Stimulated activated CD8-positive, alpha-beta memory T cell treated with anti-CD3 and anti-CD28 coated beads, Interleukin-15, amount 100 ng/mL, for 24 hours (primary cell): ENCODE data around the gene FCSK.

Experiments used
- DNase-seq: peaks from one replicate; pipeline ENCODE4 v3.0.0-alpha.2; 2020; ENCODE audit warnings: low read depth

FCSK gene

DNA sequence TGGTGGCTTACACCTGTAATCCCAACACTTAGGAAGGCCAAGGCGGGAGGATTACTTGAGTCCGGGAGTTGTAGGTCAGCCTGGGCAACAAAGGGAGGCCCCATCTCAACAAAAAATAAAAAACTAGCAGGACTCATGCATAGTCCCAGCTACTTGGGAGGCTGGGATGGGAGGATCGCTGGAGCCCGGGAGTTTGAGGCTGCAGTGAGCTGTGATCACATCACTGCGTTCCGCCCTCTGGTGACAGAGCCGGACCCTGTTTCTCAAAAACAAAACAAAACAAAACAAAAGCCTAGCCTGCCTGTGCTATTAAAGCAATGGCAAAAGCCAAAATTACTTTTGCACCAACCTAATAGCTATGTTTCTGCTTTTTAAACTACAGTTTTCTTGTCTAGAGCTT lies 1.5 kb downstream of the FCSK start:
- no peak for DNase-seq

GRCh38 chr16:70457446-70458166 lies 3.2 kb downstream of the FCSK start:
- no peak for DNase-seq

DNA sequence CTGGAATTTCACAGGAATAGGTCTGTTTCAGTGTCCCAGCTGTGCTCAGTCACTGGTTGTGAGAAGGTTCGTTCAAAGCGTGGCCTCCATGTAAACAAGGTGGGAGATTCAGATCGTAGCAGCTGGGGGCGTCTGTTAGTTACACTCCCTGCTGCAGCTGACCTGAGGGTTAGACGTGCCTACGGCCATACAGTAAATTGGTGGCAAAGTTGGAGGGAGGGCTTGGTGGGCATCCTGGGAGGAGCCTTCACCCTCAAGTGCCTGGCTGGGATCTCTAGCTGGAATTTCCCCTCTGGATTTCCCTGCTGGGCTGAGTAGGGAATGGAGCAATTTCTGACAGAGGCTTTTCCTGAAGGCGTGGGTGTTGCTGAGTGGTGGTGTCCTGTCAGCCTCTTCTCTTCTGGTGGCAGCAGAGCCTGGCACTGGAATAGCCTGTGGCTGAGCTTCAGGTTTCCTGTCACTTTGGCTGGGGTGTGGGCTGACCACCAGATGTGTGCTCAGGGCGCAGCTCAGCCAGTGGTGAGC lies 6.4 kb downstream of the FCSK start:
- no peak for DNase-seq

DNA sequence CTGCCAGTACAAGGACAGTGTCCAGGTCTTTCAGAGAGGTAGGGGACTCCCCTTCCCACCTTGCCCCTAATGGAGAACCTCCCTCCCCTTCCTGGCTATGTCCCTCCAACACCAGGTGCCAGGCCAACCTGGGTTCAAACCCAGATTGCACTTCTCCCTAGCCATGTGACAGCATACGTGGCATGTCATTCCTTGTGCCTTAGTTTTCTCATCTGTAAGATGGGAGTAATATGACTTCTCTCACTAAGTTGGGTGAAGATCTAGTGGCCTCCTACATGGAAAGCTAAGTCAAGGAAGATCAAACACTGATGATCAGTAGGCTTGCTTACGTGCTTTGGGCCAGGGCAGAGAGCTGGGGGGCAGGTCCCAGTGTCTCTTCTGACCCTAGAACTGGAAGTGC lies 8.8 kb downstream of the FCSK start:
- DNase-seq, result no peak

DNA sequence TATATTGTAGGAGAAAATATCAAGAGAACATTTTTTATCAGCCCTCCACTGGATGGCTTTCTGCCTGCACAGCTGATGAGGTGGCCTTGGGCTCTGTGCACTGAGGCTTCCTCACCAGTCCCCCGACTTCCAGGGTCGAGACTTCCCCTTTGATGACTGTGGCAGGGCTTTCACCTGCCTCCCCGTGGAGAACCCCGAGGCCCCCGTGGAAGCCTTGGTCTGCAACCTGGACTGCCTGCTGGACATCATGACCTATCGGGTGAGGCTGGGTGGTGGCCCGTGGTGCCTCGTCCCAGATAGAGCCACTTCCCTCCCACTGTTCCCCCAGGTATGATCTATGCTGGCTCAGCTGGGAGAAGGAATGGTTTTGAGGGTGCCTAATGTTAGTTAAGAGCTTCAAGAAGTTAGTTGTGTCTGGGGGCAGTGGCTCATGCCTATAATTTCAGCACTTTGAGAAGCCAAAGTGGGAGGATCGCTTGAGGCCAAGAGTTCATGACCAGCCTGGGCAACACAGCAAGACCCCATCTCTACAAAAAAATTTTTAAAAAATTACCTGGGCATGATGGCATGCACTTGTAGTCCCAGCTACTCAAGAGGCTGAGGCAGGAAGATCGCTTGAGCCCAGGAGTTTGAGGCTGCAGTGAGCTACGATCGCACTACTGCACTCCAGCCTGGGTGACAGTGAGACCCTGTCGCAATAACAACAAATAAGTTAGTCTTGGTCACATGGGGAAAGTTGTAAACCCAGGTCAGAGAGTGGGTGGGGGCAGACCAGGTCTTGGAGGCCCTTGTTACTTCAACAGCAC lies 11.8 kb downstream of the FCSK start:
- DNase-seq, result no peak

GRCh38 chr16:70466805-70467076 lies 12.3 kb downstream of the FCSK start:
- no peak for DNase-seq

- no peak for DNase-seq
Observed at GRCh38 chr16:70467113-70467512, 12.7 kb downstream of the FCSK start.

DNA sequence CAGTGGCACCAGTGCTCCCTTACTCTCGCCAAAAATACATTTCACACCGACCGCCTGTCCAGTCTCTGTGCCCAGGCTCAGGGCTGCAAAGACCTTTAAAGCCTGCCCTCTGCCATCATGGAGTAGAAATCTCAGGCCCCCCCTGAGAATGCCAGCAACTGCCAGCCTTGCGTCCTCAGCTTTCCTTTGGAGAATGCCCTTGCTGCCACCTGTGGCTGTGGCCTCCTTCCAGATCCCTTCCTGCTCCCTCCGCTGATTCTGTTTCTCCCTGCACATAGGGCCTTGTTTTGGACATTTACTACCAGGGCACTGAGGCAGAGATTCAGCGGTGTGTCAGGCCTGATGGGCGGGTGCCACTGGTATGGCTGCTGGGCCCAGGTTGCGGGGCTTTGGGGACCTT lies 13.2 kb downstream of the FCSK start:
- DNase-seq, result no peak

DNA sequence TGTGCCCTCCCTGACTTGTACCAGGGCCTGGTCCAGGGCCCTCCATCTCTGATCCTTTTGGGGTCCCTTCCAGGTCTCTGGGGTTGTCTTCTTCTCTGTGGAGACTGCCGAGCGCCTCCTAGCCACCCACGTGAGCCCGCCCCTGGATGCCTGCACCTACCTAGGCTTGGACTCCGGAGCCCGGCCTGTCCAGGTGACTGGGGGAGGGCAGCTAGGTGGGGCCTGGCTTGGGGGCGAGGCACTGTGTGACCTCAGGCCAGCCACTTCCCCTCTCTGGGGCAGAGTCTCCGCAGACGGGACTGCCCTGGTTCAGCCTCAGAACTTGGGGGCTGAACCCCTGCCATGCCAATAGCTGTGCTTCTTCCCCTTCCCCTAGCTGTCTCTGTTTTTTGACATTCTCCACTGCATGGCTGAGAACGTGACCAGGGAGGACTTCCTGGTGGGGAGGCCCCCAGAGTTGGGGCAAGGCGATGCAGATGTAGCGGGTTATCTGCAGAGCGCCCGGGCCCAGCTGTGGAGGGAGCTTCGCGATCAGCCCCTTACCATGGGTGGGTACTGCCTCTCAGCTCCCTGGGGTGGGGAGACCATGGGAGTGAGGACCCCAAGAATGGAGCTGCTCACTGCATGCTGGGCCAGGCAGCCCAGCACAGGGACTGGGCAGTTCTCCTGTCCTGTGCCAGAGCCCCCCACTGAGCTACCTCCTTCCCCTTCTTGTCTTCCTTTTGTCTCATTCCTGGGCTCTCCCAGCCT lies 14.6 kb downstream of the FCSK start:
- DNase-seq, result no peak

DNA sequence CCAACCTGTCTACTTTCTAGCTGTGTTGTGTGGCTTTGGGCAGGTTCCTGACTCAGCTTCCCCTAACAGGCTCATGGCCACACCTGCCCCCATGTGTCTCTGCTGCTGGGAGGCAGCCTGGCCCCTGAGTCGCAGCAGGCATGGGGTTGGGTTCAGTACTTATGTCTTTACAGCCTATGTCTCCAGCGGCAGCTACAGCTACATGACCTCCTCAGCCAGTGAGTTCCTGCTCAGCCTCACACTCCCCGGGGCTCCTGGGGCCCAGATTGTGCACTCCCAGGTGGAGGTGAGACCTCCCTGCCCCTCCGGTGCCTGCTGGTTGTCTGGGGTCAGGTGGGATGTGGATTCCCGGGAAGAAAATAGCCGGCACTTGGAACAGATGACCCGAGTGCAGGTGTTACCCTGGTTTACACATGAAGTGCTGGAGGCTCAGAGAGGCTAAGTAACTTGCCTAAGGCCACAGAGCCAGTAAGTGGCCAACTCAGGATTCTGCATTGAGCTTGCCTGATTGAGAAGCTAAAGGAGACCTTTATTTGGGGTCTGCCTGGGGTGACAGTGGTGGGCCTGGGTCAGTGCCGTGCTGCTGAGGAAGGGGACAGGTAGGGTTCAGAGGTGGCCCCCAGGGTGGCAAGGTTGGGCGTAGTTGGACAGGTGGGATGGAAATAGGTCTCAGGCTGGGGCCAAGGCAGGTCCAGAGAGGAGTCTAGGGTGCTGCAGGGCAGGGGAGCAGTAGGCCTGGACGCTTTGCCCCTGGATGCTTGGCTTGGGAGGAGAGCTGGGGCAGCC lies 15.9 kb downstream of the FCSK start:
- DNase-seq, result no peak

DNA sequence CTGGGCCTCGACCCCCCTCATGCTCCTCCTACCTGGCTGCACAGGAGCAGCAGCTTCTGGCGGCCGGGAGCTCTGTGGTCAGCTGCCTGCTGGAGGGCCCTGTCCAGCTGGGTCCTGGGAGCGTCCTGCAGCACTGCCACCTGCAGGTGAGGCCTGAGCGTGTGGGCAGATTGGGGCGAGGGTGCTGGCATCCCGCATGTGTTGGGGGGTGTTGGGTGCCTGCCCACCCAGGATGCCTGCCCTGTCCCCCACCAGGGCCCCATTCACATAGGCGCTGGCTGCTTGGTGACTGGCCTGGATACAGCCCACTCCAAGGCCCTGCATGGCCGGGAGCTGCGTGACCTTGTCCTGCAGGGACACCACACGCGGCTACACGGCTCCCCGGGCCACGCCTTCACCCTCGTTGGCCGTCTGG lies 16.5 kb downstream of the FCSK start:
- no peak for DNase-seq

DNA sequence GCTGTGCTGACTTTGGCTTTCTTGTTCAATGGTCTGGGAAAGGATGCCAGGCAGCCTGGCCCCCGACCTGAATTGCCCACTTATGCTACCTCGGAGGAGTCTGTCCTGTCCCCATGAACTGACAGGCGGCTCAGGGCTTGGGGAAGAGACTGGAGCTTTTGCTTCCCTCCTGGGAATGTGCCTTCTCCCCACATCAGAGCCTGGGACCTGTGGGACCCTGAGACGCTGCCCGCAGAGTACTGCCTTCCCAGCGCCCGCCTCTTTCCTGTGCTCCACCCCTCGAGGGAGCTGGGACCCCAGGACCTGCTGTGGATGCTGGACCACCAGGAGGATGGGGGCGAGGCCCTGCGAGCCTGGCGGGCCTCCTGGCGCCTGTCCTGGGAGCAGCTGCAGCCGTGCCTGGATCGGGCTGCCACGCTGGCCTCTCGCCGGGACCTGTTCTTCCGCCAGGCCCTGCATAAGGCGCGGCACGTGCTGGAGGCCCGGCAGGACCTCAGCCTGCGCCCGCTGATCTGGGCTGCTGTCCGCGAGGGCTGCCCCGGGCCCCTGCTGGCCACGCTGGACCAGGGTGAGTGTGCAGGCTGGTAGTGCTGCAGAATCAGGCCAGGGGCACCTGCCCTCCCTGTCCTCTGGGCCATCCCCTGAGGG lies 18.5 kb downstream of the FCSK start:
- DNase-seq, result no peak

DNA sequence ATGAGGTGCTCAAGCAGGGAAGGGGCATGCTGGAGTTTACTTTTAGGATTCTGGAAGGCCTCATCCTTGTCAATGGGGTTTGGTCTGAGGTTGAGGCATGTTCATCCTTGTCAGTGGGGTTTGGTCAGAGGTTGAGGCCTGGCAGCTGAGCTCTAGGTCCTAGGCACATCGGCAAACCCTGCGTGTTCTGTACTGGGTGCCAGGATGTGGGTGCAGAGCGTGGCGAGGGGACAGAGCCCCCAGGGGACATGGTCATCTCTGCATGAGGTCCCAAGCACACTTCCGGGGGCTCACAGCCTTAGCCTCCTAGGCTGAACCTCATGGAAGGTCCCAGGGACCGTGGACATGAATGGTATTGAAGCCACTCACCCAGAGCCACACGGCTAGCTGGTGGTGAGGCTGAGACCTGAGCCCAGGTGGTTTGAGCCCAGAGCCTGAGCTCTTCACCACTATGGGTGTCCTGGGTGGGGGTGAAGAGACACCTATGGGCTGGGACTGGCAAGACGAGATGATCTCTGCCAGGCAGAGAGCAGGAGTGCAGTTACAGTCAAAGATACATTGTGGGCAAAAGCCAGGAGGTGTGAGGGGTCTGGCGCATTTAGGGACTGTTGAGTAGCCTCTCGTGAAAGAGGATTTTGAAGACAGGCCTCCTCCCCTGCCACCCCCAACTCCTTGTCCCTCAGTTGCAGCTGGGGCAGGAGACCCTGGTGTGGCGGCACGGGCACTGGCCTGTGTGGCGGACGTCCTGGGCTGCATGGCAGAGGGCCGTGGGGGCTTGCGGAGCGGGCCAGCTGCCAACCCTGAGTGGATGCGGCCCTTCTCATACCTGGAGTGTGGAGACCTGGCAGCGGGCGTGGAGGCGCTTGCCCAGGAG lies 19.3 kb downstream of the FCSK start:
- DNase-seq, result no peak

GRCh38 chr16:70474320-70475053 lies 20.1 kb downstream of the FCSK start:
- DNase-seq, result no peak

DNA sequence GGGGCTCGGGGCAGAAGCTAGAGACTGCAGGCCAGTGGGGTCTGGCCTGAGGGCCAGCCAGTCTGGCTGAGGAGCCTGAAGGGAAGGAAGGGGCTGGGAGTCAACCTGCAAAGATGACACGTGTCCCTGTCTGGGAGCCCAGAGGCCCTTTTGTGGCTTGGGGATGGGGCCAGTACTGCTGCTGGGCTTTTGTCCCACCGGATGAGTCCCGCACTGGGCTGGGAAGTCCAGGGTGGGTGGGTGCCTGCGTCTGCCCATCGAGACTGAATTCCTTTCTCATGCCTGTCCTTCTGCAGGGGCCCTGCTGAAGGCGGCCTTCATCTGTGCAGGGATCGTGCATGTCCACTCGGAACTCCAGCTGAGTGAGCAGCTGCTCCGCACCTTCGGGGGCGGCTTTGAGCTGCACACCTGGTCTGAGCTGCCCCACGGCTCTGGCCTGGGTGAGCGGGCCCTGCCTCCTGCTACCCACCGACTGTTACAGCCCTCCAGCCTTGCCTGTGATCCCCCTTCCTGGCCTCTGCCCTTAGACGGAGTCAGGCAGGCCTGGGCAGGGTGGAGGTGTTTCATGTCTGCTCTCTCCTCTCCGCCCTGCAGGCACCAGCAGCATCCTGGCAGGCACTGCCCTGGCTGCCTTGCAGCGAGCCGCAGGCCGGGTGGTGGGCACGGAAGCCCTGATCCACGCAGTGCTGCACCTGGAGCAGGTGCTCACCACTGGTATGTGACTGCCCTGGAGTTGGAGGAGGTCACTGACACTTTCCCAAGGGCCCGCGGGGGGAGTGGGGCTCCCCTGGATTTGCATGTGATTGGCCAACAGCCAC lies 20.9 kb downstream of the FCSK start:
- DNase-seq, result no peak

DNA sequence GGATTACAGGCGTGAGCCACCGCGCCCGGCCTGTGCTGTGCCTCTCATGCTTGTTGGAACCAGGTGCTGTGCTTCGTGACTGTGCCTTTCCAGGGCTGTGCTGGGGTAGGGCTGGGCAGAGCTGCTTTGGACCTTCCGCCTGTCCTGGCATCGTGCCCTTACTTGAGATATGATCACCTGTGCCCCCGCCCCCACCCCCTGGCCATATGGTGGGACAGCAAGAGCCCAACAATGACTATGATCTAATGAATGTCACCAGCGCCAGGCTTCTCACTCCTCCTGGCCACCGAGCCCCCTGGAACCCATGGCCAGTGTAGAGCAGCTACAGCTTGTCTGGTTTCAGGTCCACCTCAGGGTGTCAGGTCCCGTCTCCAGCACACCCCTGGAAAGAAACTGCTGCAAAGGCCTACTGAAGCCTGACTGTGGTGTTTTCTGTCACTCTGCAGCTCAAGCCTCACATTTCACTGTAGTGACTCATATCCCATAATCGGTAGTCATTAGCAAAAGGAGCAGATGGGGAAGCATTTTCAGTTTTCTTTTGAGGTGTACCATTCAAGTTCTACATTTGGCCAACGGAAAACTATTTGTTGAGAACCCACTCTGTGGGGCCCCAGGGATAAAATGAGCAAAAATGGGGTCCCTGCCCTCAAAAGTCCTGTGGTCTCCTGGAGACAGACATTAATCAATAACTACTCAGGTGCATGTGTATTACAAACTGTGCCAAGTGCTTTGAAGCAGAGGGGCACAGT lies 22.1 kb downstream of the FCSK start:
- DNase-seq, result no peak

- DNase-seq, result no peak
Observed at GRCh38 chr16:70478169-70478568, 23.8 kb downstream of the FCSK start.

DNA sequence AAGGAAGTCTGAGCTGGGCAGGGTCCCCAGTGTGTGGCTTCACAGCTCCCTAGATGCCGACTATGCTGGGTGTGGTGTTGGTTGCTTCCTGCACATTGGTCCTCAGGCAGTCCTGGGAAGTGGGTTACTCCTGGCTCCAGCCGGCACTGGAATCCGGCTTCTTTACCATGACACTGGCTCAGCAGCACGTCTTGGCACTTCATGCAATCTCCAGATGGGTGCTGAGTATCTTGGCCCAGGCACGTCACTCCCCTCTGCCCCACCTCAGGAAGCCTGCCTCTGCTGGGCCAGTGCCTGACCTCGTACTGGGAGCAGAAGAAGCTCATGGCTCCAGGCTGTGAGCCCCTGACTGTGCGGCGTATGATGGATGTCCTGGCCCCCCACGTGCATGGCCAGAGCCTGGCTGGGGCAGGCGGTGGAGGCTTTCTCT lies 24.5 kb downstream of the FCSK start:
- no peak for DNase-seq
